DOHH2 (cell line): ENCODE data around the gene PTP4A2.
"Not testable (repeated sequence)": the region's sequence is repeated elsewhere in the genome, so short reads cannot be mapped to it uniquely, and the experiment has no call there.

Experiments
- H3F3A ChIP-seq: fragments of 200-600 bp; sonication (generic), shearing (Covaris generic); 2 replicates; pipeline ENCODE4 v1.6.0; 2016; ENCODE audit warnings: antibody characterized with exemption, mild to moderate bottlenecking; ENCODE audit not compliant: control insufficient read depth, insufficient read depth
- H3K27ac ChIP-seq: fragments of 200-600 bp; sonication (generic); 2 replicates; pipeline ENCODE4 v1.5.1; 2014; ENCODE audit warnings: low read depth, mild to moderate bottlenecking, low read length, moderate library complexity
- H3K27me3 ChIP-seq: fragments of 200-600 bp; sonication (generic); 2 replicates; pipeline ENCODE4 v1.6.1; 2014; ENCODE audit warnings: mild to moderate bottlenecking, low read length, mixed read lengths; ENCODE audit not compliant: control insufficient read depth
- H3K36me3 ChIP-seq: fragments of 200-600 bp; sonication (generic); 2 replicates; pipeline ENCODE4 v1.6.1; 2014; ENCODE audit warnings: mild to moderate bottlenecking, low read length, moderate library complexity, mixed read lengths; ENCODE audit not compliant: control insufficient read depth
- H3K4me1 ChIP-seq: fragments of 200-600 bp; sonication (generic); 2 replicates; pipeline ENCODE4 v1.6.1; 2014; ENCODE audit warnings: mild to moderate bottlenecking, low read length, mixed read lengths; ENCODE audit not compliant: control insufficient read depth
- H3K4me2 ChIP-seq: fragments of 200-600 bp; sonication (generic); 2 replicates; pipeline ENCODE4 v1.6.0; 2014; ENCODE audit warnings: mild to moderate bottlenecking, low read length, moderate library complexity
- H3K4me3 ChIP-seq: fragments of 200-600 bp; sonication (generic); 2 replicates; pipeline ENCODE4 v1.5.1; 2014; ENCODE audit warnings: mild to moderate bottlenecking, low read length, mixed read lengths
- H3K79me2 ChIP-seq: fragments of 200-600 bp; sonication (generic); 2 replicates; pipeline ENCODE4 v1.6.1; 2014; ENCODE audit warnings: mild to moderate bottlenecking, low read length, mixed read lengths; ENCODE audit not compliant: control insufficient read depth
- H3K9me2 ChIP-seq: fragments of 200-600 bp; sonication (generic); replicated peaks from 2 replicates; pipeline ENCODE4 v1.6.1; 2014; ENCODE audit warnings: mild to moderate bottlenecking, low read length, mixed read lengths; ENCODE audit not compliant: control insufficient read depth
- H3K9me3 ChIP-seq: fragments of 200-600 bp; sonication (generic); 2 replicates; pipeline ENCODE4 v1.6.1; 2014; ENCODE audit warnings: antibody characterized with exemption, low read length, mixed read lengths; ENCODE audit not compliant: control insufficient read depth, insufficient read depth
- H4K20me1 ChIP-seq: fragments of 200-600 bp; sonication (generic); 2 replicates; pipeline ENCODE4 v1.6.0; 2014; ENCODE audit warnings: low read depth, mild to moderate bottlenecking, antibody characterized with exemption, low read length, moderate library complexity; ENCODE audit not compliant: control insufficient read depth, insufficient read depth
- CTCF ChIP-seq: fragments of 200-600 bp; sonication (generic); IDR thresholded peaks from one replicate; pipeline ENCODE4 v1.5.1; 2014; ENCODE audit warnings: antibody characterized with exemption, mild to moderate bottlenecking, low read depth, low read length; ENCODE audit not compliant: poor library complexity, severe bottlenecking
- EZH2phosphoT487 ChIP-seq: fragments of 200-600 bp; sonication (generic); IDR thresholded peaks from 2 replicates; pipeline ENCODE4 v1.6.1; 2017; ENCODE audit warnings: borderline replicate concordance, mild to moderate bottlenecking, antibody characterized with exemption, low read length, moderate library complexity, mixed read lengths

Gene PTP4A2

GRCh38 chr1:31900790-31901189 lies 37.4 kb downstream of the PTP4A2 start:
- H3K9me3 ChIP-seq = peaks cover 2% of the 10 kb centered on the region; the same call in 1 of the 2 replicates
- H3K27me3 ChIP-seq = no peaks in the 10 kb centered on the region
- TF ChIP-seq EZH2phosphoT487 (no peak), CTCF (no peak)
- H3K4me1 ChIP-seq = peaks cover 42% of the 10 kb centered on the region
- no peak overlapping the region for H3K4me2 ChIP-seq
- H4K20me1 ChIP-seq = no peaks in the 10 kb centered on the region
- H3F3A ChIP-seq = peaks cover 31% of the 10 kb centered on the region
- H3K27ac ChIP-seq = no peak overlapping the region
- H3K4me3 ChIP-seq = no peak overlapping the region
- H3K9me2 ChIP-seq = no peaks in the 10 kb centered on the region
- H3K79me2 ChIP-seq = no peaks in the 10 kb centered on the region
- peaks cover 11% of the 10 kb centered on the region for H3K36me3 ChIP-seq

GRCh38 chr1:31897526-31898100 lies 40.6 kb downstream of the PTP4A2 start:
- Histone ChIP-seq H3K27me3 (no peaks in the 10 kb centered on the region), H3K4me3 (no peak overlapping the region), H3F3A (peaks cover 16% of the 10 kb centered on the region), H3K27ac (no peak overlapping the region), H4K20me1 (no peaks in the 10 kb centered on the region), H3K4me1 (peaks cover 19% of the 10 kb centered on the region), H3K36me3 (no peaks in the 10 kb centered on the region), H3K4me2 (no peak overlapping the region), H3K9me3 (peaks cover 17% of the 10 kb centered on the region; the same call in 1 of the 2 replicates), H3K9me2 (no peaks in the 10 kb centered on the region), H3K79me2 (no peaks in the 10 kb centered on the region)
- TF ChIP-seq CTCF (no peak), EZH2phosphoT487 (no peak)

GRCh38 chr1:31895474-31896198 lies 42.5 kb downstream of the PTP4A2 start:
- H3K4me3 ChIP-seq, H3K4me1 ChIP-seq, H3K27ac ChIP-seq, H3K9me2 ChIP-seq, H3K36me3 ChIP-seq, H3K27me3 ChIP-seq, H3K79me2 ChIP-seq, H4K20me1 ChIP-seq, H3K4me2 ChIP-seq, H3F3A ChIP-seq: not testable (repeated sequence)
- peaks cover 17% of the 10 kb centered on the region; the same call in 1 of the 2 replicates for H3K9me3 ChIP-seq

- Histone ChIP-seq H3K4me1 (peaks cover 36% of the 10 kb centered on the region), H3K4me2 (no peak overlapping the region), H3K36me3 (no peaks in the 10 kb centered on the region; the same call in 1 of the 2 replicates), H3K27me3 (no peaks in the 10 kb centered on the region), H3F3A (no peaks in the 10 kb centered on the region; the same call in 1 of the 2 replicates), H3K27ac (no peak overlapping the region), H3K9me3 (peaks cover 17% of the 10 kb centered on the region; the same call in 1 of the 2 replicates), H3K79me2 (no peaks in the 10 kb centered on the region), H3K4me3 (no peak overlapping the region), H4K20me1 (no peaks in the 10 kb centered on the region), H3K9me2 (no peaks in the 10 kb centered on the region)
- TF ChIP-seq CTCF = no peak
- TF ChIP-seq EZH2phosphoT487 = no peak
Measured at GRCh38 chr1:31891280-31891679, 46.9 kb downstream of the PTP4A2 start.
